ENCODE data around the gene AQP12A. TPM values are rescaled to one million over a fixed set of nuclear protein-coding genes. Genes with fewer than 3 reads are reported as not detected.

Gene AQP12A
- total RNA-seq, 4 donors from 2014 or later: not detected

DNA sequence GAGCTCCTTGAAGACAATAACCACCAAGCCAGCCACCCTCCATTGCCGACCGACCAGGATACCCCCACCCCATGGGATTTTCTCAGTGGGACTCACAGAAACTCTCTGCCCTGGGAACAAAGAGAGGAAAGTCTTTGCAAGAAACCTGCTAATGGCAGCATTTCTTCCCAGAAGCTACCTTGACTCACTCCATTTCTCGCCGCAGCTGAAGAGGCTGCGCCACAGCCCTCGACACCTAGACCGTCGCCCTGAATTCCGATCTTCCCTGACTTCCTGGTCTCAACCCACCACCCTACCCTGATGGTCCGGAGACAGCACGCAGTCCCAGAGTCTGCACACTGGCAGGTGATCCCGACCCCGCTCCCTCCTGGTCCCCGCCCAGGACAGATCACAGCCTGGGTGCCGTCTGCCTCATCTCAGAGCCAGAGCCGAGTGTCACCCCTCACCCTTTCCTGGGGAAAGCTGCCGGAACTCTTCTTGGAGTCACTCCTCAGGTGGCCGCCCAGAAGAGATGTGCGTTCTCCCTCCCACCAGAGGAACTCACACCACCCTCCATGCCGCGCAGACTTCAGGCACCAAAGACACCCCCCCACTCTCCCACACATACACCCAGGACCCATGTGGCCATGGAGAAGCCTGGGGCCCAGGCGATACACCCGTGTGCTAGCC is 24.6 kb downstream of the AQP12A start:
- no peaks in the 10 kb centered on the region for H3K4me1 ChIP-seq
- intact Hi-C loops (cut with DNase I): no loop called here
- H3K9me3 ChIP-seq: no peaks in the 10 kb centered on the region
- H3K27me3 ChIP-seq: peaks cover 0 to 56% (median 0%) of the 10 kb centered on the region in 4 donors
- H3K4me3 ChIP-seq: no peak overlapping the region
- 89 to 96% methylated on average over 13 to 20 of the region's 23 CpGs for WGBS, 2 donors
- no peak for DNase-seq
- TF ChIP-seq POLR2A (IDR thresholded peaks at IDR 0.05): no peak
- TF ChIP-seq, protein P1, sequence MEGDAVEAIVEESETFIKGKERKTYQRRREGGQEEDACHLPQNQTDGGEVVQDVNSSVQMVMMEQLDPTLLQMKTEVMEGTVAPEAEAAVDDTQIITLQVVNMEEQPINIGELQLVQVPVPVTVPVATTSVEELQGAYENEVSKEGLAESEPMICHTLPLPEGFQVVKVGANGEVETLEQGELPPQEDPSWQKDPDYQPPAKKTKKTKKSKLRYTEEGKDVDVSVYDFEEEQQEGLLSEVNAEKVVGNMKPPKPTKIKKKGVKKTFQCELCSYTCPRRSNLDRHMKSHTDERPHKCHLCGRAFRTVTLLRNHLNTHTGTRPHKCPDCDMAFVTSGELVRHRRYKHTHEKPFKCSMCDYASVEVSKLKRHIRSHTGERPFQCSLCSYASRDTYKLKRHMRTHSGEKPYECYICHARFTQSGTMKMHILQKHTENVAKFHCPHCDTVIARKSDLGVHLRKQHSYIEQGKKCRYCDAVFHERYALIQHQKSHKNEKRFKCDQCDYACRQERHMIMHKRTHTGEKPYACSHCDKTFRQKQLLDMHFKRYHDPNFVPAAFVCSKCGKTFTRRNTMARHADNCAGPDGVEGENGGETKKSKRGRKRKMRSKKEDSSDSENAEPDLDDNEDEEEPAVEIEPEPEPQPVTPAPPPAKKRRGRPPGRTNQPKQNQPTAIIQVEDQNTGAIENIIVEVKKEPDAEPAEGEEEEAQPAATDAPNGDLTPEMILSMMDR (IDR thresholded peaks at IDR 0.05): no peak
- no peaks in the 10 kb centered on the region for H3K36me3 ChIP-seq
- no peak overlapping the region for H3K27ac ChIP-seq

DNA sequence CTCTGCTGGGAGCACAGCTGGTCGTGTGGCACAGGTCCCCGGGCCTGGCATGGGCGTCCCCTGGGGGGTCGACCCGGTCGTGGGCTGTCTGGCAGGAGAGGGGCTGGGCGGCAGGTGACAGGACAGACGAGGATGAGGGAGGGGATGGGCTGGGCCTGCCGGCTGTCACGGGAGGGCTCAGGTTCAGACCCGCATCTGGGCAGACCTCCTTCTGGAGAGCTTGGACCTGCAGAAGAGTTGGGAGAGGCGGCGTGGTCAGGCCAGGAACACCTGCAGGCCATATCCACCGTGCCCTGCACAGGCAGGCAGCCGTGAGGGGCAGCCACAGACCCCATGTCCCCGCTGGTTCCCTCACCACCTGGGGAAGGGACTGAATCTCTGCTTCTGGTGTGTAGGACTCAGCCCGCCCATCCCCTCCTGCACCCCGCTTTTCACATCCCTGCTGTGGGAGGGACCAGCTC is 25.5 kb downstream of the AQP12A start:
- peaks cover 0 to 54% (median 0%) of the 10 kb centered on the region in 4 donors for H3K27me3 ChIP-seq
- no peaks in the 10 kb centered on the region for H3K4me1 ChIP-seq
- H3K36me3 ChIP-seq: no peaks in the 10 kb centered on the region
- DNase-seq: no peak
- H3K27ac ChIP-seq: no peak overlapping the region
- 67 to 100% methylated on average over 2 to 6 of the region's 18 CpGs for WGBS, 2 donors
- H3K9me3 ChIP-seq: no peaks in the 10 kb centered on the region
- H3K4me3 ChIP-seq: no peak overlapping the region
- TF ChIP-seq, protein P1 (IDR thresholded peaks at IDR 0.05): no peak
- no peak for TF ChIP-seq POLR2A (IDR thresholded peaks at IDR 0.05)
- intact Hi-C loops (cut with DNase I): no loop called here

DNA sequence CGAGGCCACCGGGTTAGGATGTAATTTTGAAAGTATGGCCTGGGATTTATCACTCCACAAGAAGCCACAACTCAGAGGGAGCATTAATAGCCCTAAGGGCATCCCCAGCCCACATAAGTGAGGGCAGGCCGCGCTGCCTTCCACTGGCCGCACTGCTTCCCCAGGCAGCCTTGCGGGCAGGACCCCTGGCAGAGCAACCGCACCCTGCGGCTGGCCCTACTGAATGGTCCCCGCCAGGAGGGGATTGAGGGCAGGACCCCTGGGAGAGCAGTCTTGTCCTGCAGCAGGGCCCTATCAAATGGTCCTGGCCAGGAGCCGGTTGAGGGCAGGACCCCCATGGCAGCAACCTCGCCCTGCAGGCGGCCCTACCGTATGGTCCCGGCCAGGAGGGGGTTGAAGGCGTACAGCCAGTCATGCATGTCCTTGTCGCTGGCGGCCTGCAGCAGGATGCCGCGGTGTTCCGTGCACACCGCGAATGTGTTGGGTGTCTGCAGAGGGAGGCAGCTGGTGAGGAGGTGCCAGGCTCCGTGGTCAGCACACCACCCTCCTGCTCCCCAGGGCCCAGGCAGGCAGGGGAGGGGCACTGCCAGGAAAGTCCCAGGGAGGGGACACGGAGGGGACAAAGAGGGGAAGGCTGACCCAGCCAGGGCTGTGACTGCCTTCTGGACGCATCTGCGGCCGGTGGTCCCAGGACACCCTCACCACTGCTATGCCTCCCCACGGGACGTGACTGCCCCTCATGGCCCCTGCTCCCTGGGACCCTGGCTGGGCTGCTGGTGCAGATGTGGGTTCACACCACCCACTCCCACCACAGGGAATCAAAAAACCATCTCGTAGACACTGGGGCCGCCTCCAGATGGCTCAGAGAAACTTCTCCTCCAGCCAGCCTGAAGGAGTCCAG is 26.3 kb downstream of the AQP12A start:
- Histone ChIP-seq H3K4me1 (no peaks in the 10 kb centered on the region), H3K27me3 (peaks cover 0 to 54% (median 0%) of the 10 kb centered on the region in 4 donors), H3K9me3 (no peaks in the 10 kb centered on the region), H3K36me3 (no peaks in the 10 kb centered on the region), H3K4me3 (no peak overlapping the region), H3K27ac (no peak overlapping the region)
- TF ChIP-seq POLR2A (IDR thresholded peaks at IDR 0.05): no peak
- 80 to 84% methylated on average over 2 to 12 of the region's 31 CpGs for WGBS, 2 donors
- intact Hi-C loops (cut with DNase I): no loop called here
- no peak for DNase-seq

DNA sequence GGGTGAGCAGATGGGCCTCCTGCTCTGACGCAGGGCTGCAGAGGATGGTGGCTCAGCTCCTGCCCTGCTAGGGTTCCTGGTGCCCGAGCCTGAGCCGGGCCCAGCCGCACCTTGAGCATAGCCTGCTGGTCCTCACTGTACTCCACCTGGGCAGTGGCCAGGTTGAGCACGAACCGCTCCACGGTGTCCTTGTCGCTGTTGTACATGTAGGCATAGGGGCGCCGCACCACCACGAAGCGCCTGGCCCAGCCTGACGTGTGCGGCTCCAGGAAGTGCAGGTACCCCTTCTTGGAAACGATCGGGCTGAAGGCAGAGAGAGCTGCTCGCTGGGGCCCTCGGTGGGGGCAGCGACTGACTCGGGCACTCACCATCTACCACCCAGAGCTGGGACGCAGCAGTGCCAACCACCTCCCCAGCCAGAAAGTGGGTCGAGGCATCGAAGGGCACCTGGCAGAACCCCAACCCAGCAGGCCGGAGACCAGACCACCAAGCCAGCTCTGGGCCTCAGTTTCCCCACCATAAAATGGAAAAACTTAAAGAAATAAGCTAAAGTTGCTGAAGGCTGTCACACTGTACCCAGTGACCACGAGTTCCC is 27.3 kb downstream of the AQP12A start:
- Histone ChIP-seq H3K4me1 (no peaks in the 10 kb centered on the region), H3K27ac (no peak overlapping the region), H3K4me3 (no peak overlapping the region), H3K9me3 (no peaks in the 10 kb centered on the region), H3K27me3 (peaks cover 0 to 54% (median 0%) of the 10 kb centered on the region in 4 donors), H3K36me3 (no peaks in the 10 kb centered on the region)
- WGBS, 2 donors: 70 to 86% methylated on average over 2 to 7 of the region's 25 CpGs
- TF ChIP-seq POLR2A (IDR thresholded peaks at IDR 0.05): no peak
- TF ChIP-seq, protein P1 (IDR thresholded peaks at IDR 0.05): no peak
- no peak for DNase-seq
- intact Hi-C loops (cut with DNase I): no loop called here

DNA sequence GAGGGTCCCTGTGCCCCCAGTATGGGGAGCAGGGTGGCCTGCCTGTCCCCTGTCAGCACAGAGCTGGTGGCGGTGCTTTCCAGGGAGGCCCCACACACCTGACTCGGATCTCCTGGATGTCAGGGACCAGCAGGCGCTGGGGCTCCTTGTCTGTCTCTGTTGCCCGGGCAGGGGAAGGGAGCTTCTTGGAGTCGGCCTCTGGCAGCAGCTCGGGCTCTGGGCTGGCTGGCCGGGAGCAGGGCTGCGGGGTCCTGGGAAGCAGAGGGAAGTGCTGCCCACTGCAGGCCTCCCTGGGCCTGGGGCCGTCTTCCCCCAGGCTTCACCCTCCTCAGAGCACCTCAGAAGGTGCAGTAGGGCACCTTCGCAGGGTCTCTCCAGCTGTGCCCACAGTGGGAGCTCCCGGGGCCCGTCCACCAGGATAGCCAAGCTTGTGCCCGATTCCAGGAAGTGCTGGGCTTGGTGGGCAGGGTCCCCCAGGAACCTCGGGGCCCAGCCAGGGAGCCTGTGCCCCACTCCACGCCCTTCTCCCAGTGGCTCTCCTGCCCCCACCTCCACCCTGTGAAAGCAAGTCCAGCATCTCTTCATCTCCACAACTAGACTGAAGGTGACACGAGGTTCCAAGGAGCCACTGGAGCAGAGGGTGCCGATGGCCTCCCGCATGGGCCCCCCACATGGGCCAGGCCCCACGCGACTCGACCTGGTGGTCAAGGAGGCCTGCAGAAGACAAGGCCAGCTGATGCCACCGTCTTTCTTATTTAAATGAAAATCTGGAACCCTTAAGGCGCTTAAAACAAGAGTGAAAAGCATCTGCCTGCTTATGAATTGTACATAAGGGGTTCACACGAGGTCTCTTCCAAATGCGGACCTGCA is 28.2 kb downstream of the AQP12A start:
- no peak for DNase-seq
- intact Hi-C loops (cut with DNase I): no loop called here
- no peak overlapping the region for H3K27ac ChIP-seq

More for the DNA sequence above, 28.2 kb downstream of the AQP12A start:
- 64 to 75% methylated on average over 4 to 10 of the region's 25 CpGs for WGBS, 2 donors
- H3K36me3 ChIP-seq: no peaks in the 10 kb centered on the region
- H3K27me3 ChIP-seq: peaks cover 0 to 51% (median 0%) of the 10 kb centered on the region in 4 donors
- H3K4me1 ChIP-seq: no peaks in the 10 kb centered on the region
- H3K4me3 ChIP-seq: no peak overlapping the region
- no peak for TF ChIP-seq POLR2A (IDR thresholded peaks at IDR 0.05)
- TF ChIP-seq, protein P1 (IDR thresholded peaks at IDR 0.05): no peak
- H3K9me3 ChIP-seq: no peaks in the 10 kb centered on the region
